Astrocyte (in vitro differentiated cells and primary cell): ENCODE results near the gene KCNN2. TPM values are rescaled to one million over a fixed set of nuclear protein-coding genes. Genes with fewer than 3 reads are reported as not detected.

ENCODE experiments used
- DNase-seq: peaks from one replicate; pipeline ENCODE4 v3.0.0-alpha.2; 2010; ENCODE audit warnings: low read depth
- FAIRE-seq: peaks from 2 replicates; lab custom pipeline; 2011; peaks lifted over from hg19 to GRCh38; lab: Jason Lieb, UNC
- H2AFZ ChIP-seq: 2 replicates; pipeline ENCODE4 v1.6.0; 2012; ENCODE audit warnings: low read depth, low read length, inconsistent platforms
- H3K27ac ChIP-seq: 2 replicates; pipeline ENCODE4 v1.5.1; 2011; ENCODE audit warnings: low read depth, low read length, inconsistent platforms
- H3K27me3 ChIP-seq: 2 replicates; pipeline ENCODE4 v1.6.0; 2011; ENCODE audit warnings: low read length, inconsistent platforms; ENCODE audit not compliant: insufficient read depth
- H3K36me3 ChIP-seq: 2 replicates; pipeline ENCODE4 v1.5.1; 2011; ENCODE audit warnings: low read length, inconsistent platforms; ENCODE audit not compliant: insufficient read depth
- H3K4me1 ChIP-seq: 2 replicates; pipeline ENCODE4 v1.5.1; 2011; ENCODE audit warnings: low read length, inconsistent platforms; ENCODE audit not compliant: insufficient read depth
- H3K4me2 ChIP-seq: 2 replicates; pipeline ENCODE4 v1.6.0; 2012; ENCODE audit warnings: low read length, inconsistent platforms
- H3K4me3 ChIP-seq: 2 replicates; pipeline ENCODE4 v1.5.1; 2011; ENCODE audit warnings: low read depth, mild to moderate bottlenecking, low read length, inconsistent platforms; ENCODE audit not compliant: insufficient read depth
- H3K79me2 ChIP-seq: 2 replicates; pipeline ENCODE4 v1.6.0; 2012; ENCODE audit warnings: mild to moderate bottlenecking, low read length, inconsistent platforms; ENCODE audit not compliant: insufficient read depth
- H3K9ac ChIP-seq: 2 replicates; pipeline ENCODE4 v1.6.0; 2012; ENCODE audit warnings: mild to moderate bottlenecking, low read length, inconsistent platforms
- H3K9me3 ChIP-seq: 2 replicates; pipeline ENCODE4 v1.5.1; 2012; ENCODE audit warnings: low read depth, mild to moderate bottlenecking, low read length, inconsistent platforms; ENCODE audit not compliant: insufficient read depth
- H4K20me1 ChIP-seq: 2 replicates; pipeline ENCODE4 v1.6.0; 2012; ENCODE audit warnings: low read length, inconsistent platforms; ENCODE audit not compliant: insufficient read depth
- H3K27ac Mint-ChIP-seq: one replicate; pipeline ENCODE4 v1.8.0; 2021; ENCODE audit warnings: mild to moderate bottlenecking, mixed read lengths; ENCODE audit not compliant: unreplicated experiment
- H3K27me3 Mint-ChIP-seq: one replicate; pipeline ENCODE4 v1.8.0; 2021; ENCODE audit warnings: low read depth, mixed read lengths; ENCODE audit not compliant: unreplicated experiment
- H3K36me3 Mint-ChIP-seq: one replicate; pipeline ENCODE4 v1.8.0; 2021; ENCODE audit warnings: low read depth, mixed read lengths; ENCODE audit not compliant: unreplicated experiment
- H3K4me1 Mint-ChIP-seq: one replicate; pipeline ENCODE4 v1.8.0; 2021; ENCODE audit warnings: low read depth, mixed read lengths; ENCODE audit not compliant: unreplicated experiment
- H3K4me3 Mint-ChIP-seq: one replicate; pipeline ENCODE4 v1.8.0; 2021; ENCODE audit warnings: mild to moderate bottlenecking, moderate library complexity, mixed read lengths; ENCODE audit not compliant: unreplicated experiment
- H3K9me3 Mint-ChIP-seq: one replicate; pipeline ENCODE4 v1.8.0; 2021; ENCODE audit warnings: mild to moderate bottlenecking, mixed read lengths; ENCODE audit not compliant: unreplicated experiment
- EZH2 ChIP-seq: IDR thresholded peaks from 2 replicates; pipeline ENCODE4 v1.6.1; 2012; ENCODE audit warnings: mild to moderate bottlenecking, low read length, inconsistent platforms; ENCODE audit not compliant: insufficient read depth
- total RNA-seq: library from RNA; stranded (reverse); gene quantifications from 2 replicates; pipeline ENCODE4 v1.2.1, GENCODE V29; 2021
- TF ChIP-seq, protein P1 (sequence below): IDR thresholded peaks from 2 replicates; pipeline ENCODE4 v1.5.1; 2011; ENCODE audit warnings: low read depth, mild to moderate bottlenecking, inconsistent platforms, low read length, moderate library complexity; ENCODE audit not compliant: insufficient read depth

Gene KCNN2
- total RNA-seq, 1 donor from 2014 or later: 0.32 TPM

DNA sequence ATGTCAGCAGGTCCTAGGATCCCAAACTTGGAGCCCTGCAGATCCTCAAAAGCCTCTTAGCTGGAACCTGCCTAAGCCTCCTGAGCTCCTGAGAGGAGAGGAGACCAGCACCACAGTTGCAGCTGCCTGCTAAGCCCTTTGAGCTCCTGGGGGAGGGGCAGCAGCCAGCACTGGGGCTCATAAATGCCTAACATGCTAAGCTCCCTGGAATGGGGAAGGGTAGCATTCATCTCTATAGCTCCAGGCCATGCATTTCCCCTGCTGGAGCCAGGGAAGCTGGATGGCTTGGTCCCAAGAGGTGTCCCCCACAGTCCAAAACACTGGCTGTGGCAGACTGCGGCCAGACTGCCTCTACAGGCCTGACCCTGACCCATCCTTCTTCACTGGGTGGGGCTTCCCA lies 182.7 kb downstream of the KCNN2 start:
- Histone ChIP-seq H3K9ac (no peak overlapping the region), H3K36me3 (no peaks in the 10 kb centered on the region), H3K27me3 (no peaks in the 10 kb centered on the region), H3K4me3 (no peak overlapping the region), H3K9me3 (no peaks in the 10 kb centered on the region), H3K27ac (no peak overlapping the region), H3K79me2 (no peaks in the 10 kb centered on the region), H3K4me2 (no peak overlapping the region), H2AFZ (no peak overlapping the region), H4K20me1 (no peaks in the 10 kb centered on the region), H3K4me1 (no peaks in the 10 kb centered on the region)
- Mint-ChIP-seq H3K36me3 (no peaks in the 10 kb centered on the region), H3K4me1 (no peaks in the 10 kb centered on the region), H3K27me3 (no peaks in the 10 kb centered on the region), H3K9me3 (peaks cover 3% of the 10 kb centered on the region), H3K4me3 (no peak overlapping the region), H3K27ac (no peak overlapping the region)
- TF ChIP-seq EZH2: no peak
- TF ChIP-seq, protein P1, sequence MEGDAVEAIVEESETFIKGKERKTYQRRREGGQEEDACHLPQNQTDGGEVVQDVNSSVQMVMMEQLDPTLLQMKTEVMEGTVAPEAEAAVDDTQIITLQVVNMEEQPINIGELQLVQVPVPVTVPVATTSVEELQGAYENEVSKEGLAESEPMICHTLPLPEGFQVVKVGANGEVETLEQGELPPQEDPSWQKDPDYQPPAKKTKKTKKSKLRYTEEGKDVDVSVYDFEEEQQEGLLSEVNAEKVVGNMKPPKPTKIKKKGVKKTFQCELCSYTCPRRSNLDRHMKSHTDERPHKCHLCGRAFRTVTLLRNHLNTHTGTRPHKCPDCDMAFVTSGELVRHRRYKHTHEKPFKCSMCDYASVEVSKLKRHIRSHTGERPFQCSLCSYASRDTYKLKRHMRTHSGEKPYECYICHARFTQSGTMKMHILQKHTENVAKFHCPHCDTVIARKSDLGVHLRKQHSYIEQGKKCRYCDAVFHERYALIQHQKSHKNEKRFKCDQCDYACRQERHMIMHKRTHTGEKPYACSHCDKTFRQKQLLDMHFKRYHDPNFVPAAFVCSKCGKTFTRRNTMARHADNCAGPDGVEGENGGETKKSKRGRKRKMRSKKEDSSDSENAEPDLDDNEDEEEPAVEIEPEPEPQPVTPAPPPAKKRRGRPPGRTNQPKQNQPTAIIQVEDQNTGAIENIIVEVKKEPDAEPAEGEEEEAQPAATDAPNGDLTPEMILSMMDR: no peak
- FAIRE-seq (no peak), DNase-seq (no peak)
